T-helper 2 cell treated with Interferon-gamma antibody and Interleukin-4, amounts not matched to agents 5 μg/mL and 100 μg/mL, for 36 hours (primary cell): Measurements from ENCODE around the gene AMH.

ENCODE experiments used
- DNase-seq: peaks from one replicate; pipeline ENCODE4 v3.0.0; 2021; ENCODE audit warnings: low spot score
- H3K27ac Mint-ChIP-seq: one replicate; pipeline ENCODE4 v1.8.0; 2021; ENCODE audit warnings: mild to moderate bottlenecking, mixed read lengths
- H3K27me3 Mint-ChIP-seq: one replicate; pipeline ENCODE4 v1.8.0; 2021; ENCODE audit warnings: low read depth, mixed read lengths
- H3K36me3 Mint-ChIP-seq: one replicate; pipeline ENCODE4 v1.8.0; 2021; ENCODE audit warnings: low read depth, mixed read lengths
- H3K4me1 Mint-ChIP-seq: one replicate; pipeline ENCODE4 v1.8.0; 2021; ENCODE audit warnings: low read depth, mixed read lengths
- H3K4me3 Mint-ChIP-seq: one replicate; pipeline ENCODE4 v1.8.0; 2022; ENCODE audit warnings: mild to moderate bottlenecking, moderate library complexity, mixed read lengths
- H3K9me3 Mint-ChIP-seq: one replicate; pipeline ENCODE4 v1.8.0; 2021; ENCODE audit warnings: mixed read lengths

Gene AMH

DNA sequence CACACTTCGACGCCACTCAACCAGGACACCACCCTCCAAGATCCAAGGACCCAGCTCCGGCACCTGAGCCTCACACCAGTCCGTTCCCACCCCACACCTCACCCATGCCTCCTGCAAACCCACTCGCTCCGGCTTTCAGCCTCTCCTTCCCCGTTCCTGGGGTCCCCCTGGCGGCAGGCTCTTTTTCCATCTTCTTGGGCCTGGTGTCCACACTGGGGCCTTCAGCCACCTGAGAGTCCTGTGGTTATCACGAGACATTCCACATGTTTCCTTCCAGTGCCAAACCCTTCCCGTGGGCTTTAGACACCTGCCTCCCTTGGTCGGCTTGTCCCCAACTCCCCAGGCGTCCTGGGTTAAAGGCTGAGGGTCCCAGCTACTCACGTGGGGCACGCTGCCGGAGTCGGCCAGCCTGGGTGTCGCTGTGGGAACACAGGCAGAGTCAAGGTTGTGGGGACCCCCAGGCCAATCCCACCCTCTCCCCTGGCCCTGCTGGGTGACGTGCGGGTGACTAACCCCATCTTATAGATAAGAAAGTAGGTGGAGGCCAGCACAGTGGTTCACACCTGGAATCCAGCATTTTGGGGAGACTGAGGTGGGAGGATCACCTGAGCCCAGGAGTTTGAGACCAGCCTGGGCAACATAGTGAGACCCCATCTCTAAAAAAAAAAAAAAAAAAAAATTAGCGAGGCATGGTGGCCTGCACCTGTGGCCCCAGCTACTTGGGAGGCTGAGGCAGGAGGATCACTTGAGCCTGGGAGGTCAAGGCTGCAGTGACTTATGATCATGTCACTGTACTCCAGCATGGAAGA lies 5.1 kb downstream of the AMH start:
- H3K4me3 Mint-ChIP-seq: peak overlapping the region; percentile 40
- H3K27ac Mint-ChIP-seq: no peak overlapping the region

GRCh38 chr19:2255112-2255845 lies 6.2 kb downstream of the AMH start:
- H3K9me3 Mint-ChIP-seq: no peaks in the 10 kb centered on the region
- no peaks in the 10 kb centered on the region for H3K36me3 Mint-ChIP-seq
- no peak overlapping the region for H3K4me3 Mint-ChIP-seq
- peaks cover 16% of the 10 kb centered on the region for H3K4me1 Mint-ChIP-seq
- peaks cover 15% of the 10 kb centered on the region for H3K27me3 Mint-ChIP-seq
- no peak overlapping the region for H3K27ac Mint-ChIP-seq
- DNase-seq: no peak

More for the DNA sequence above, 5.1 kb downstream of the AMH start:
- H3K27me3 Mint-ChIP-seq: peaks cover 18% of the 10 kb centered on the region
- DNase-seq: no peak
- no peaks in the 10 kb centered on the region for H3K9me3 Mint-ChIP-seq
- H3K4me1 Mint-ChIP-seq: peaks cover 10% of the 10 kb centered on the region
- peaks cover 2% of the 10 kb centered on the region for H3K36me3 Mint-ChIP-seq

GRCh38 chr19:2255982-2256685 lies 7.0 kb downstream of the AMH start, which contains the start of gene JSRP1:
Gene JSRP1 (minus strand): TSS chr19:2256417. CDS start chr19:2255314, 1,103 bp downstream.
- Mint-ChIP-seq H3K27ac (peak within 1 kb of the TSS; percentile 85), H3K9me3 (no peaks in the 10 kb centered on the region), H3K27me3 (peaks cover 15% of the 10 kb centered on the region), H3K4me3 (no peak within 1 kb of the TSS), H3K4me1 (peaks cover 19% of the 10 kb centered on the region), H3K36me3 (no peaks in the 10 kb centered on the region)
- DNase-seq: no peak

GRCh38 chr19:2259336-2259735 lies 10.2 kb downstream of the AMH start:
- Mint-ChIP-seq H3K27ac (peak overlapping the region; percentile 94), H3K9me3 (no peaks in the 10 kb centered on the region), H3K4me3 (peak overlapping the region; percentile 47), H3K4me1 (peaks cover 20% of the 10 kb centered on the region), H3K36me3 (no peaks in the 10 kb centered on the region), H3K27me3 (peaks cover under 1% of the 10 kb centered on the region)
- DNase-seq: no peak

DNA sequence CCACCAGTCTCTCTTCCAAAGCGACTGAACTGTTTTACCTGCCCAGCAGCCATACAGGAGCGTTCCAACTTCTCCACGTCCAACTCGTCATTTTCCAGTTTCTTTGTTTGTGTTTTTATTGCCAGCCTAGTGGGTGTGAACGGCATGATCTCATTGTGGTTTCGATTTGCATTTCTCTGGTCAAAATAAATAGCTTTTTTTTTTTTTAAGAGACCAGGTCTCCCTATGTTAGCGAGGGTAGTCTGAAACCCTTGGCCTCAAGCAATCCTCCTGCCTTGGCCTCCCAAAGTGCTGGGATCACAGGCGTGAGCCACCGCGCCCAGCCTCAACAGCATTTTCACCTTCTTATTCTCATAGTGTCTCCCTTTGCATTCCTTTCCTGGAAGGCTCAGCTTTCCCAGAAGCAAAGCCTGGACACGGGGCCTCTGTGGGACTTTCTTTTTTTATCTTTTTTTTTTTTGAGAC lies 11.2 kb downstream of the AMH start:
- peak overlapping the region; percentile 35 for H3K27ac Mint-ChIP-seq

GRCh38 chr19:2261438-2262172 lies 12.5 kb downstream of the AMH start:
- Mint-ChIP-seq H3K36me3 (no peaks in the 10 kb centered on the region), H3K4me1 (peaks cover 25% of the 10 kb centered on the region), H3K4me3 (no peak overlapping the region), H3K27ac (peak overlapping the region; percentile 75), H3K9me3 (no peaks in the 10 kb centered on the region), H3K27me3 (no peaks in the 10 kb centered on the region)
- peak; percentile 41 for DNase-seq

More for the DNA sequence above, 11.2 kb downstream of the AMH start:
- Mint-ChIP-seq H3K4me3 (peak overlapping the region; percentile 24), H3K4me1 (peaks cover 20% of the 10 kb centered on the region), H3K27me3 (no peaks in the 10 kb centered on the region), H3K36me3 (no peaks in the 10 kb centered on the region), H3K9me3 (no peaks in the 10 kb centered on the region)
- DNase-seq: no peak

GRCh38 chr19:2266183-2266993 lies 17.3 kb downstream of the AMH start:
- no peak for DNase-seq
- H3K27ac Mint-ChIP-seq: no peak overlapping the region
- H3K27me3 Mint-ChIP-seq: no peaks in the 10 kb centered on the region
- peaks cover 14% of the 10 kb centered on the region for H3K4me1 Mint-ChIP-seq
- no peak overlapping the region for H3K4me3 Mint-ChIP-seq
- peaks cover 4% of the 10 kb centered on the region for H3K36me3 Mint-ChIP-seq
- H3K9me3 Mint-ChIP-seq: no peaks in the 10 kb centered on the region

DNA sequence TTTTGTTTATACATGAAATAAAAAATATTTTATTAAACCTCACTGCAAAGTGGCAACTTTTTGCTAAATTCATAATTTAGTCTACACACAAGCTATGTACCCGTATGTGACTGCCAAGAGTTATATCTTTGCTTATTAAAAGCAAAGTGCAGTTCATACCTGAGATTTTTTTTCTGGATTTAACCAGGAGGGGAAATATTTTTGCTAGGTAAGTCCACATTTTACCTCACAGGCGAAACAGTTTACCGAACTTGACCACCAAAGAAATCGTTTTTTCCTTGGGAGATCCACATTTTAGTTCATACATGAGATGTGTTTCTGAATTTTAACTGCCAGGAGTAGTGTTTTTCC lies 19.3 kb downstream of the AMH start:
- Mint-ChIP-seq H3K36me3 (peaks cover 19% of the 10 kb centered on the region), H3K4me3 (peak overlapping the region; percentile 87), H3K27me3 (no peaks in the 10 kb centered on the region), H3K4me1 (peaks cover 21% of the 10 kb centered on the region), H3K27ac (peak overlapping the region; percentile 10), H3K9me3 (no peaks in the 10 kb centered on the region)
- no peak for DNase-seq

- no peak for DNase-seq
- H3K9me3 Mint-ChIP-seq: no peaks in the 10 kb centered on the region
- no peaks in the 10 kb centered on the region for H3K27me3 Mint-ChIP-seq
- peaks cover 22% of the 10 kb centered on the region for H3K36me3 Mint-ChIP-seq
- H3K4me3 Mint-ChIP-seq: peak overlapping the region; percentile 87
- H3K4me1 Mint-ChIP-seq: peaks cover 25% of the 10 kb centered on the region
- H3K27ac Mint-ChIP-seq: peak overlapping the region; percentile 75
These were observed 19.7 kb downstream of the AMH start for GRCh38 chr19:2268861-2269243.

- DNase-seq: peak; percentile 99
- H3K4me3 Mint-ChIP-seq: peak overlapping the region; percentile 87
- H3K27ac Mint-ChIP-seq: peak overlapping the region; percentile 89
- H3K4me1 Mint-ChIP-seq: peaks cover 31% of the 10 kb centered on the region
- no peaks in the 10 kb centered on the region for H3K27me3 Mint-ChIP-seq
- H3K9me3 Mint-ChIP-seq: no peaks in the 10 kb centered on the region
- H3K36me3 Mint-ChIP-seq: peaks cover 28% of the 10 kb centered on the region
These were observed 20.4 kb downstream of the AMH start for GRCh38 chr19:2269244-2270156.

DNA sequence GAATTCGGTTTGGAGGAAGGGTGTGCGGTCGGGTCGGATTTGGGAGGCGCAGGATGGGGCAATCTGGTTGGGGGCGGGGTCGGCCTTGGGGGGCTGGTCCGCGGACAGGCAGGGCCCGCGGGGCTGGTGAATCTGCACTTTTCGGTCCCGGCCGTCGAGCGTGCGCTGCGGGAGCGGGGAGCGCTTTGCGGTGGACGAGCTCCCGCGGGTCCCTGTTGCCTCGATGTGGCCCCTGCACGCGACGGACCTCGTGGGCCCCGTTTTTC lies 21.0 kb downstream of the AMH start:
- H3K27ac Mint-ChIP-seq: peak overlapping the region; percentile 89
- H3K9me3 Mint-ChIP-seq: no peaks in the 10 kb centered on the region
- peaks cover 31% of the 10 kb centered on the region for H3K36me3 Mint-ChIP-seq
- H3K4me1 Mint-ChIP-seq: peaks cover 34% of the 10 kb centered on the region
- H3K27me3 Mint-ChIP-seq: no peaks in the 10 kb centered on the region
- peak overlapping the region; percentile 87 for H3K4me3 Mint-ChIP-seq
- DNase-seq: peak; percentile 43
